Gastrocnemius medialis (tissue), 4 donors: ENCODE results near the gene LY6G6C. TPM values are rescaled to one million over a fixed set of nuclear protein-coding genes. Genes with fewer than 3 reads are reported as not detected.

Source experiments
- ATAC-seq, 2 donors: fragments of 150-250 bp; one replicate each; pipeline ENCODE4 v1.9.1; 2016
- DNase-seq, 2 donors: peaks; one replicate each; pipeline ENCODE4 v3.0.0-alpha.2; 2019
- H3K27ac ChIP-seq, 4 donors: fragments of 200-600 bp; sonication (generic); 1 replicate in 1 of 4; 2 replicates in 3 of 4; pipeline ENCODE4 v1.5.1; 2016 to 2018; ENCODE audit warnings: mild to moderate bottlenecking in 2 of 4, moderate library complexity in 1 of 4
- H3K27me3 ChIP-seq, 3 donors: fragments of 200-600 bp; sonication (generic) in 2 of 3; 1 replicate in 1 of 3; 2 replicates in 2 of 3; pipeline versions ENCODE4 v1.5.1 to v1.6.0; 2016 to 2019; ENCODE audit warnings: mild to moderate bottlenecking in 1 of 3, moderate library complexity in 1 of 3
- H3K36me3 ChIP-seq, 2 donors: fragments of 200-600 bp; sonication (generic) in 1 of 2; one replicate each; pipeline ENCODE4 v1.5.1; 2017 to 2018
- H3K4me1 ChIP-seq, 2 donors: fragments of 200-600 bp; sonication (generic) in 1 of 2; one replicate each; pipeline ENCODE4 v1.5.1; 2016 to 2017; ENCODE audit warnings: mild to moderate bottlenecking in 2 of 2
- H3K4me3 ChIP-seq, 4 donors: fragments of 200-600 bp; sonication (generic) in 3 of 4; 1 replicate in 1 of 4; 2 replicates in 3 of 4; pipeline ENCODE4 v1.5.1; 2016 to 2019; ENCODE audit warnings: mild to moderate bottlenecking in 2 of 4
- H3K9me3 ChIP-seq, 3 donors: fragments of 200-600 bp; sonication (generic) in 2 of 3; 1 replicate in 1 of 3; 2 replicates in 2 of 3; pipeline ENCODE4 v1.5.1; 2016 to 2019
- POLR2A ChIP-seq, 2 donors: fragments of 450-650 bp; IDR thresholded peaks; one replicate each; pipeline ENCODE4 v1.6.1; 2017; ENCODE audit warnings: antibody characterized with exemption in 2 of 2, mild to moderate bottlenecking in 2 of 2, moderate library complexity in 2 of 2
- in situ Hi-C, 4 donors: fragments of 200-750 bp; cut with MboI; loops; one replicate each; pipeline versions ENCODE4 v1.15.0 to v1.8.0; 2017; ENCODE audit warnings: low sequenced_read_pairs in 4 of 4
- intact Hi-C: fragments of 100-400 bp; cut with DNase I; formaldehyde crosslinking; loops from one replicate; pipeline ENCODE4 v1.15.1; 2023; ENCODE audit warnings: low total_unique reads
- total RNA-seq, 4 donors: library from RNA; depleted of rRNA; stranded (reverse); fragments of >200 nt; gene quantifications; one replicate each; pipeline versions ENCODE4 v1.1.0 to v1.2.3, GENCODE V29; 2016
- TF ChIP-seq, protein P1 (sequence below), 5 experiments: fragments of 450-650 bp in 3 of 5; fragments of 200-600 bp in 2 of 5; sonication (generic) in 2 of 5; IDR thresholded peaks in 4 of 5; conservative IDR thresholded peaks in 1 of 5; 1 replicate in 4 of 5; 2 replicates in 1 of 5; pipeline ENCODE4 v1.5.1; 2016 to 2019; ENCODE audit warnings: antibody characterized with exemption in 5 of 5, mild to moderate bottlenecking in 3 of 5, moderate library complexity in 3 of 5

Gene LY6G6C
- total RNA-seq, 4 donors from 2014 or later = not detected

DNA sequence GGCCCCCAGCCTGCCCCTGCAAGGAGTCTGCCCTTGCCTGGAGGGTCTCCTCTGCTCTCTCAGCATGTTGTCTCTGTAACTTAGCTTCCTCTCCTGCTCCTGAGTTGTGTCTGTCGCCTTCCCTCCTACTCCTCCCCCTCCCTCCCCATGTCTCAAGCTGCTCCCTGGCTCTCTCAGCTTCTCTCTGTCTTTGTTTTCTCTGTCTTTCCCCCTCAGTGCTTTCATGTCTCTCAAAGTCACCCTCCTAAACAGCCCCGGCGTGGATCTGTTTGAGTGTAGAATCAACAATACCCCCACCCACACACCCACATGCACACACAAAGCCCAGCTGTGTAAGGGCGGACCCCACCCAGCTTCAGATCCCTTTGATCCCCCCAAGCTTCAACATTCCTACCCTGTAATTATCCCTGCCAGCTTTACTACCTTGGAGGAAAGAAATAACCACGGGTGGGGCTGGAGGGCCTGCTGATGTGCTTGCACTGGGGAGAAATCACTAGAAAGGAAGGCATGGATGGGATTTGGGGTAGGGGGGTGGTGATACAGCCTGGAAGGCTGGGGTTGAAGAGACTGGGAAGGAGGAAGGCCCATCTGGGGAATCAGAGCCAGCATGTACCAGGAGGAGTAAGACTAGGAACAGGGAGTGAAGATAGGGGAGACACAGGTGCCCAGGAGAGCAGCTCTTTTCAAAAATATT, 7.4 kb downstream of the LY6G6C start:
- intact Hi-C loops = no loop called here
- H3K4me3 ChIP-seq = no peak overlapping the region
- H3K4me1 ChIP-seq = no peaks in the 10 kb centered on the region
- H3K36me3 ChIP-seq = no peaks in the 10 kb centered on the region
- H3K9me3 ChIP-seq = no peaks in the 10 kb centered on the region
- TF ChIP-seq, protein P1, sequence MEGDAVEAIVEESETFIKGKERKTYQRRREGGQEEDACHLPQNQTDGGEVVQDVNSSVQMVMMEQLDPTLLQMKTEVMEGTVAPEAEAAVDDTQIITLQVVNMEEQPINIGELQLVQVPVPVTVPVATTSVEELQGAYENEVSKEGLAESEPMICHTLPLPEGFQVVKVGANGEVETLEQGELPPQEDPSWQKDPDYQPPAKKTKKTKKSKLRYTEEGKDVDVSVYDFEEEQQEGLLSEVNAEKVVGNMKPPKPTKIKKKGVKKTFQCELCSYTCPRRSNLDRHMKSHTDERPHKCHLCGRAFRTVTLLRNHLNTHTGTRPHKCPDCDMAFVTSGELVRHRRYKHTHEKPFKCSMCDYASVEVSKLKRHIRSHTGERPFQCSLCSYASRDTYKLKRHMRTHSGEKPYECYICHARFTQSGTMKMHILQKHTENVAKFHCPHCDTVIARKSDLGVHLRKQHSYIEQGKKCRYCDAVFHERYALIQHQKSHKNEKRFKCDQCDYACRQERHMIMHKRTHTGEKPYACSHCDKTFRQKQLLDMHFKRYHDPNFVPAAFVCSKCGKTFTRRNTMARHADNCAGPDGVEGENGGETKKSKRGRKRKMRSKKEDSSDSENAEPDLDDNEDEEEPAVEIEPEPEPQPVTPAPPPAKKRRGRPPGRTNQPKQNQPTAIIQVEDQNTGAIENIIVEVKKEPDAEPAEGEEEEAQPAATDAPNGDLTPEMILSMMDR (IDR thresholded peaks at IDR 0.05 in 4 of 5, conservative IDR thresholded peaks at IDR 0.05 in 1 of 5) = no peak
- TF ChIP-seq POLR2A (IDR thresholded peaks at IDR 0.05) = no peak
- no peak for DNase-seq
- no peak for ATAC-seq
- H3K27ac ChIP-seq = no peak overlapping the region
- in situ Hi-C loops = no loop called here
- H3K27me3 ChIP-seq = no peaks in the 10 kb centered on the region

DNA sequence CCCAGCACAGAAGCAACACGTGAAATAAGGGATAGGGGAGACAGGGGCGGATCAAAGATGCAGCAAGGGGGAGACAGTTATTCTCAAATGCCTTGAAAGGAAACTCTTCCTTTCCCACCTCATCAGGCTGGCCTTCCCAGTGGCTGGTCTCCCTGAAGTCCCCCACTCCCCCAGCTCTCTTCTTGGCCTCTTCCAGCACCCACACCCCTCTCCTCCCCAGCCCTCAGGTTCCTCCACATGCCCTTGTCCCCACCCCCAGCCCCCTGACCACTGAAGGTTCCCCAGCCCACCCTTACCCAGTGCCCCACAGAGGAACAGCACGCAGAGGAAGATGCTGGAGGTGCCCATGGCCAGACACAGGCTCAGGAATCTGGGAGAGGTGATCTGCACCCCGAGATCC, 8.1 kb downstream of the LY6G6C start:
- intact Hi-C loops (no loop called here), in situ Hi-C loops (no loop called here)
- DNase-seq = no peak
- Histone ChIP-seq H3K4me1 (no peaks in the 10 kb centered on the region), H3K36me3 (no peaks in the 10 kb centered on the region), H3K4me3 (no peak overlapping the region), H3K27ac (no peak overlapping the region), H3K9me3 (no peaks in the 10 kb centered on the region), H3K27me3 (no peaks in the 10 kb centered on the region)
- no peak for ATAC-seq
- TF ChIP-seq, protein P1 (IDR thresholded peaks at IDR 0.05 in 4 of 5, conservative IDR thresholded peaks at IDR 0.05 in 1 of 5) = no peak
- no peak for TF ChIP-seq POLR2A (IDR thresholded peaks at IDR 0.05)

DNA sequence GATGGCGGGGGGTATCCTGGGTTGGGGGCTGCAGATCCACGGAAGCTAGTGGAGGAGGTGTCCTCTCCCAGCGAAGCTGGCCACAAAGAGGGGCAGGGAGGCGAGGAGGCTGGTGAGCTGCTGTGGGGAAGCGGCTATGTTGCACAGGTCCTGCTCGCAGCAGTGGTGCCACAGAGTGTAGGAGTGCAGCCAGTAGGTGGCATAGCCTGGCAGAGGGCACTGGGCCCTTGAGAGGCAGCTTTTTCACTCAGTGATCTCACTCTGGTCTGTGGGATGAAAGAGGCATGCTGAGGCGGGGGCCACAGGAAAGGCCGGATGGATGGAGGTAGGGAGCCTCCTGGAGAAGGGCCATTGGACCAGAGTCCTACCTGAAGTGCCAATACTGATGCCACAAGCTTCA, 9.2 kb downstream of the LY6G6C start:
- Histone ChIP-seq H3K27ac (no peak overlapping the region), H3K4me3 (no peak overlapping the region), H3K27me3 (no peaks in the 10 kb centered on the region), H3K9me3 (no peaks in the 10 kb centered on the region), H3K4me1 (no peaks in the 10 kb centered on the region), H3K36me3 (no peaks in the 10 kb centered on the region)
- DNase-seq = no peak
- in situ Hi-C loops (no loop called here), intact Hi-C loops (no loop called here)
- no peak for ATAC-seq
- TF ChIP-seq, protein P1 (IDR thresholded peaks at IDR 0.05 in 4 of 5, conservative IDR thresholded peaks at IDR 0.05 in 1 of 5) = no peak
- TF ChIP-seq POLR2A (IDR thresholded peaks at IDR 0.05) = no peak

DNA sequence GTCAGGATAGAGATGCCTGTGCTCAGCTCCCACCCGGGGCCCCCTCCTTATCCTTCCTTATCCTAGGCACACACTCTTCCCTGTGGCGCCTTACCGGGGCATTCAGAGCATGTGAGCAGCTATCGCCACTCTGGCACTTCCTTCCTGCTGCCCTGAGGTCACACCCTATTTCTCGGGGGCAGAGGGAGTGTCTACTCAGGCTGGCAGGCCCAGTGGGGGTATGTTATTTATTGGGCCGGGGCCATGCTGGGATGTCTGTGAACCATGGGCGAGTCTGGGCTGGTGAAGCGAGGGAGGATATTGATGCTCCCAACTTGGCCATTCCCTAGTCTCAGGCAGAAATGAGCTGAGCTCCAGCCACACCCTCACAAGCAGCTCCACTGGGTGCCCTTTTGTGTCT, 10.3 kb downstream of the LY6G6C start:
- in situ Hi-C loops (no loop called here), intact Hi-C loops (no loop called here)
- TF ChIP-seq, protein P1 (IDR thresholded peaks at IDR 0.05 in 4 of 5, conservative IDR thresholded peaks at IDR 0.05 in 1 of 5) = no peak
- TF ChIP-seq POLR2A (IDR thresholded peaks at IDR 0.05) = no peak
- ATAC-seq (no peak), DNase-seq (no peak)
- Histone ChIP-seq H3K9me3 (no peaks in the 10 kb centered on the region), H3K36me3 (no peaks in the 10 kb centered on the region), H3K4me1 (no peaks in the 10 kb centered on the region), H3K4me3 (no peak overlapping the region), H3K27me3 (no peaks in the 10 kb centered on the region), H3K27ac (no peak overlapping the region)
